Neural cell (in vitro differentiated cells): ENCODE data around the gene C1orf87. TPM values are rescaled to one million over a fixed set of nuclear protein-coding genes. Genes with fewer than 3 reads are reported as not detected.

Experiments
- H2AFZ ChIP-seq: fragments of 200-600, 300-800 bp; sonication (generic), shearing (Covaris generic); 2 replicates; pipeline ENCODE4 v1.6.0; 2014; ENCODE audit warnings: low read depth, mild to moderate bottlenecking, antibody characterized with exemption, low read length, moderate library complexity
- H3F3A ChIP-seq: fragments of 200-600 bp; shearing (Covaris generic); 2 replicates; pipeline ENCODE4 v1.6.1; 2016; ENCODE audit warnings: mild to moderate bottlenecking, moderate library complexity, mixed read lengths, antibody characterized with exemption, low read length; ENCODE audit not compliant: insufficient read depth, poor library complexity, severe bottlenecking
- H3K27ac ChIP-seq: fragments of 200-600, 300-800 bp; sonication (generic), shearing (Covaris generic); 2 replicates; pipeline ENCODE4 v1.5.1; 2014; ENCODE audit warnings: mild to moderate bottlenecking, low read length, moderate library complexity
- H3K27me3 ChIP-seq: fragments of 300-800, 200-600 bp; sonication (generic), shearing (Covaris generic); 2 replicates; pipeline ENCODE4 v1.6.0; 2014; ENCODE audit warnings: mild to moderate bottlenecking, low read depth, low read length, moderate library complexity; ENCODE audit not compliant: insufficient read depth
- H3K36me3 ChIP-seq: fragments of 300-800, 200-600 bp; sonication (generic), shearing (Covaris generic); 2 replicates; pipeline ENCODE4 v1.5.1; 2014; ENCODE audit warnings: mild to moderate bottlenecking, antibody characterized with exemption, low read length, moderate library complexity; ENCODE audit not compliant: insufficient read depth
- H3K4me2 ChIP-seq: fragments of 300-800, 200-600 bp; sonication (generic), shearing (Covaris generic); 2 replicates; pipeline ENCODE4 v1.6.0; 2014; ENCODE audit warnings: mild to moderate bottlenecking, low read length
- H3K4me3 ChIP-seq: fragments of 300-800, 200-600 bp; sonication (generic), shearing (Covaris generic); 2 replicates; pipeline ENCODE4 v1.5.1; 2014; ENCODE audit warnings: mild to moderate bottlenecking, low read length, moderate library complexity
- H3K79me2 ChIP-seq: fragments of 200-600 bp; shearing (Covaris generic); replicated peaks from 2 replicates; pipeline ENCODE4 v1.6.0; 2014; ENCODE audit warnings: mild to moderate bottlenecking, low read length, moderate library complexity; ENCODE audit not compliant: insufficient read depth
- H3K9ac ChIP-seq: fragments of 300-800, 200-600 bp; sonication (generic), shearing (Covaris generic); 2 replicates; pipeline ENCODE4 v1.6.1; 2016; ENCODE audit warnings: mild to moderate bottlenecking, low read length, mixed read lengths
- H3K9me2 ChIP-seq: fragments of 200-600 bp; shearing (Covaris generic); 2 replicates; pipeline ENCODE4 v1.6.1; 2016; ENCODE audit warnings: mild to moderate bottlenecking, low read length, mixed read lengths; ENCODE audit not compliant: insufficient read depth
- H3K9me3 ChIP-seq: fragments of 200-600, 300-800 bp; sonication (generic), shearing (Covaris generic); 2 replicates; pipeline ENCODE4 v1.6.1; 2016; ENCODE audit warnings: mild to moderate bottlenecking, mixed run types, low read length, moderate library complexity, mixed read lengths
- H4K20me1 ChIP-seq: fragments of 200-600 bp; shearing (Covaris generic); 2 replicates; pipeline ENCODE4 v1.6.1; 2016; ENCODE audit warnings: mild to moderate bottlenecking, mixed run types; ENCODE audit not compliant: insufficient read depth
- EP300 ChIP-seq: fragments of 450-650 bp; conservative IDR thresholded peaks from 2 replicates; pipeline ENCODE4 v1.6.1; 2014; ENCODE audit warnings: antibody characterized with exemption, mild to moderate bottlenecking, moderate library complexity; ENCODE audit not compliant: poor library complexity, severe bottlenecking
- EZH2 ChIP-seq: fragments of 200-600, 300-800 bp; shearing (Covaris generic), sonication (generic); IDR thresholded peaks from 2 replicates; pipeline ENCODE4 v1.6.1; 2014; ENCODE audit warnings: antibody characterized with exemption, low read length, borderline replicate concordance, mild to moderate bottlenecking; ENCODE audit not compliant: insufficient read depth, poor library complexity, severe bottlenecking
- MXI1 ChIP-seq: fragments of 450-650 bp; conservative IDR thresholded peaks from 2 replicates; pipeline ENCODE4 v1.6.1; 2014; ENCODE audit warnings: antibody characterized with exemption, mild to moderate bottlenecking; ENCODE audit not compliant: poor library complexity, severe bottlenecking
- POLR2AphosphoS5 ChIP-seq: IDR thresholded peaks from 2 replicates; pipeline ENCODE4 v1.6.1; 2012
- RAD21 ChIP-seq: fragments of 450-650 bp; conservative IDR thresholded peaks from 2 replicates; pipeline ENCODE4 v1.6.1; 2014; ENCODE audit warnings: antibody characterized with exemption, mild to moderate bottlenecking, moderate library complexity
- SMC3 ChIP-seq: fragments of 450-650 bp; conservative IDR thresholded peaks from 2 replicates; pipeline ENCODE4 v1.6.1; 2014; ENCODE audit warnings: antibody characterized with exemption, mild to moderate bottlenecking, moderate library complexity; ENCODE audit not compliant: poor library complexity
- TAF1 ChIP-seq: IDR thresholded peaks from 2 replicates; pipeline ENCODE4 v1.6.1; 2012; ENCODE audit warnings: low read depth
- polyA plus RNA-seq: library from polyadenylated mRNA; depleted of rRNA; stranded (reverse); fragments of >200 nt; gene quantifications from 2 replicates; pipeline ENCODE4 v1.2.3, GENCODE V29; 2014
- TF ChIP-seq, protein P1 (sequence below): IDR thresholded peaks from 2 replicates; pipeline ENCODE4 v1.6.1; 2012; ENCODE audit warnings: borderline replicate concordance
- TF ChIP-seq, protein P2 (sequence below): fragments of 450-650 bp; IDR thresholded peaks from 2 replicates; pipeline ENCODE4 v1.5.1; 2014; ENCODE audit warnings: antibody characterized with exemption, mild to moderate bottlenecking, moderate library complexity; ENCODE audit not compliant: poor library complexity, severe bottlenecking

C1orf87 gene
- polyA plus RNA-seq, 1 donor from 2014 or later: not detected

DNA sequence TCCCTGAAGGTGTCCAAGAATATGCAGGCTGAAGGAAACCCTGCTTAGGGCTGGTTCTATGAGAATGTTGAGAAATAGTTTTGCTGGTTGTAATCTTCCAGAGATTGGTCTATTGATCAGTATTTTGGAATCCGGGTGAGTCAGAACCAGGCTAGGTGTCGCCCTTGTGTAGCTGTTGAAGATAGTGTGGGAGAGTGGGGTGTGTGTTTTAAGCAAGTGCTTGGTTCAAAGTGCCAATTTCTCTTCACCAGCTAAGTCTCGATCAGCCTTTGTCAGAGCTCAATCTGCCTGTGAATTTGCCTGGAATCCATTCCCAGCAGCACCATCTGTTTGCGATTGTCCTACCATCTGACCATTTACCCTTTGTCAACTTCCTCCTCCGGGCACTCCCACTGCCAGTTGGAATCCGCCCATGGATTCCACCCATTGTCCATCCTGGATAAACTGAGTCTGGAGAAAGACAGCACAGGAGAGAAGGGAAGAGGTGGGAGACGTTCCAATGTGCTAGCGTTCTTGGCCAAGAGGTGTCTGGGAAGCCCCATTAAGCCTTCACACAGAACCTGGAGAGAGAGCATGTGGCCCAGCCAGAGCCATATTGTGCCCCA is 87.6 kb downstream of the C1orf87 start:
- TF ChIP-seq MXI1: no peak
- TF ChIP-seq EZH2: no peak
- no peak for TF ChIP-seq EP300
- TF ChIP-seq, protein P1, sequence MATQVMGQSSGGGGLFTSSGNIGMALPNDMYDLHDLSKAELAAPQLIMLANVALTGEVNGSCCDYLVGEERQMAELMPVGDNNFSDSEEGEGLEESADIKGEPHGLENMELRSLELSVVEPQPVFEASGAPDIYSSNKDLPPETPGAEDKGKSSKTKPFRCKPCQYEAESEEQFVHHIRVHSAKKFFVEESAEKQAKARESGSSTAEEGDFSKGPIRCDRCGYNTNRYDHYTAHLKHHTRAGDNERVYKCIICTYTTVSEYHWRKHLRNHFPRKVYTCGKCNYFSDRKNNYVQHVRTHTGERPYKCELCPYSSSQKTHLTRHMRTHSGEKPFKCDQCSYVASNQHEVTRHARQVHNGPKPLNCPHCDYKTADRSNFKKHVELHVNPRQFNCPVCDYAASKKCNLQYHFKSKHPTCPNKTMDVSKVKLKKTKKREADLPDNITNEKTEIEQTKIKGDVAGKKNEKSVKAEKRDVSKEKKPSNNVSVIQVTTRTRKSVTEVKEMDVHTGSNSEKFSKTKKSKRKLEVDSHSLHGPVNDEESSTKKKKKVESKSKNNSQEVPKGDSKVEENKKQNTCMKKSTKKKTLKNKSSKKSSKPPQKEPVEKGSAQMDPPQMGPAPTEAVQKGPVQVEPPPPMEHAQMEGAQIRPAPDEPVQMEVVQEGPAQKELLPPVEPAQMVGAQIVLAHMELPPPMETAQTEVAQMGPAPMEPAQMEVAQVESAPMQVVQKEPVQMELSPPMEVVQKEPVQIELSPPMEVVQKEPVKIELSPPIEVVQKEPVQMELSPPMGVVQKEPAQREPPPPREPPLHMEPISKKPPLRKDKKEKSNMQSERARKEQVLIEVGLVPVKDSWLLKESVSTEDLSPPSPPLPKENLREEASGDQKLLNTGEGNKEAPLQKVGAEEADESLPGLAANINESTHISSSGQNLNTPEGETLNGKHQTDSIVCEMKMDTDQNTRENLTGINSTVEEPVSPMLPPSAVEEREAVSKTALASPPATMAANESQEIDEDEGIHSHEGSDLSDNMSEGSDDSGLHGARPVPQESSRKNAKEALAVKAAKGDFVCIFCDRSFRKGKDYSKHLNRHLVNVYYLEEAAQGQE: no peak
- TF ChIP-seq POLR2AphosphoS5: no peak
- TF ChIP-seq, protein P2, sequence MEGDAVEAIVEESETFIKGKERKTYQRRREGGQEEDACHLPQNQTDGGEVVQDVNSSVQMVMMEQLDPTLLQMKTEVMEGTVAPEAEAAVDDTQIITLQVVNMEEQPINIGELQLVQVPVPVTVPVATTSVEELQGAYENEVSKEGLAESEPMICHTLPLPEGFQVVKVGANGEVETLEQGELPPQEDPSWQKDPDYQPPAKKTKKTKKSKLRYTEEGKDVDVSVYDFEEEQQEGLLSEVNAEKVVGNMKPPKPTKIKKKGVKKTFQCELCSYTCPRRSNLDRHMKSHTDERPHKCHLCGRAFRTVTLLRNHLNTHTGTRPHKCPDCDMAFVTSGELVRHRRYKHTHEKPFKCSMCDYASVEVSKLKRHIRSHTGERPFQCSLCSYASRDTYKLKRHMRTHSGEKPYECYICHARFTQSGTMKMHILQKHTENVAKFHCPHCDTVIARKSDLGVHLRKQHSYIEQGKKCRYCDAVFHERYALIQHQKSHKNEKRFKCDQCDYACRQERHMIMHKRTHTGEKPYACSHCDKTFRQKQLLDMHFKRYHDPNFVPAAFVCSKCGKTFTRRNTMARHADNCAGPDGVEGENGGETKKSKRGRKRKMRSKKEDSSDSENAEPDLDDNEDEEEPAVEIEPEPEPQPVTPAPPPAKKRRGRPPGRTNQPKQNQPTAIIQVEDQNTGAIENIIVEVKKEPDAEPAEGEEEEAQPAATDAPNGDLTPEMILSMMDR: no peak
- TF ChIP-seq RAD21: no peak
- TF ChIP-seq SMC3: no peak
- no peak for TF ChIP-seq TAF1
- Histone ChIP-seq H3F3A (no peaks in the 10 kb centered on the region), H3K36me3 (no peaks in the 10 kb centered on the region), H2AFZ (no peak overlapping the region), H3K9ac (no peak overlapping the region), H3K9me2 (no peaks in the 10 kb centered on the region), H3K4me2 (no peak overlapping the region), H4K20me1 (no peaks in the 10 kb centered on the region), H3K9me3 (no peaks in the 10 kb centered on the region), H3K27ac (no peak overlapping the region), H3K79me2 (no peaks in the 10 kb centered on the region), H3K4me3 (no peak overlapping the region), H3K27me3 (no peaks in the 10 kb centered on the region)

GRCh38 chr1:59979666-59980065 is 93.9 kb downstream of the C1orf87 start:
- Histone ChIP-seq H3K36me3 (no peaks in the 10 kb centered on the region), H3K27me3 (no peaks in the 10 kb centered on the region), H3K27ac (no peak overlapping the region), H3K9me2 (no peaks in the 10 kb centered on the region), H4K20me1 (no peaks in the 10 kb centered on the region), H3K9me3 (no peaks in the 10 kb centered on the region), H3K9ac (no peak overlapping the region), H3K79me2 (no peaks in the 10 kb centered on the region), H3F3A (no peaks in the 10 kb centered on the region), H2AFZ (no peak overlapping the region), H3K4me2 (no peak overlapping the region), H3K4me3 (no peak overlapping the region)
- no peak for TF ChIP-seq EP300
- no peak for TF ChIP-seq SMC3
- TF ChIP-seq EZH2: no peak
- TF ChIP-seq, protein P1: no peak
- TF ChIP-seq, protein P2: no peak
- TF ChIP-seq MXI1: no peak
- no peak for TF ChIP-seq TAF1
- no peak for TF ChIP-seq POLR2AphosphoS5
- TF ChIP-seq RAD21: no peak
